ENCODE measurements around the gene NF2. TPM values are rescaled to one million over a fixed set of nuclear protein-coding genes. Genes with fewer than 3 reads are reported as not detected.
"Not testable (repeated sequence)": the region's sequence is repeated elsewhere in the genome, so short reads cannot be mapped to it uniquely, and the experiment has no call there.

NF2 gene
- total RNA-seq, 4 donors from 2014 or later = 14.6 to 60.1 (median 34.7) TPM

DNA sequence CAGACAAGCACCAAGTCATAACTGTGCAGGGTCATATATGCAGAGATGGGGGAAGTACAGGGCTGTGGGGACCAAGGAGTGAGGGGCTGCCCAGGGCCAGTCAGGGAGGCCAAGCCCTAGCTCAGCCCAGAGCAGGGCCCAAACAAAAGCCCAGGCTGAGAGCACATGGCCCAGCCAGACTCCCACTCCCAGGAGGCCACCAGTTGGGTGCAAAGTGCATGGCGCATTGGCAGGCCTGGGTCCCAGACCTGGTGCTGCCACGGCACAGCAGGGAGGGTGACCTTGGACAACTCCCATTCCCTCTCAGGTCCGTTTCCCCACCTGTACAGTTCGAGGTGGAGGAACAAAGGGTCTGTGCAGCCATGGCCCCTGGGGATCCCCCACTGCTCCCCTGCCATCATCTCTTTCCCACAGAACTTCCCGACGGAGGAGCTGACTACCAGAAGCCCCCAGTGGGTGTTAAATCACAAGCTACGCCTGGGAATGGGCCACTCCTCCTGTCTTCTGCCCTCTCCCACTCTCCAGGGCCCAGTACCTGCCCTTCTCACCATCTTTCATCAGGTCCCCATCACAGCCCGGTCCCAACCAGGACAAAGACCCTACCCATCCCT is 23.1 kb upstream of the NF2 start:
- TF ChIP-seq EP300 (IDR thresholded peaks at IDR 0.05; ENCODE audit: low read depth) (no peak), POLR2AphosphoS5 (IDR thresholded peaks at IDR 0.05) (no peak), POLR2A (IDR thresholded peaks at IDR 0.05) (no peak)
- TF ChIP-seq, protein P1, sequence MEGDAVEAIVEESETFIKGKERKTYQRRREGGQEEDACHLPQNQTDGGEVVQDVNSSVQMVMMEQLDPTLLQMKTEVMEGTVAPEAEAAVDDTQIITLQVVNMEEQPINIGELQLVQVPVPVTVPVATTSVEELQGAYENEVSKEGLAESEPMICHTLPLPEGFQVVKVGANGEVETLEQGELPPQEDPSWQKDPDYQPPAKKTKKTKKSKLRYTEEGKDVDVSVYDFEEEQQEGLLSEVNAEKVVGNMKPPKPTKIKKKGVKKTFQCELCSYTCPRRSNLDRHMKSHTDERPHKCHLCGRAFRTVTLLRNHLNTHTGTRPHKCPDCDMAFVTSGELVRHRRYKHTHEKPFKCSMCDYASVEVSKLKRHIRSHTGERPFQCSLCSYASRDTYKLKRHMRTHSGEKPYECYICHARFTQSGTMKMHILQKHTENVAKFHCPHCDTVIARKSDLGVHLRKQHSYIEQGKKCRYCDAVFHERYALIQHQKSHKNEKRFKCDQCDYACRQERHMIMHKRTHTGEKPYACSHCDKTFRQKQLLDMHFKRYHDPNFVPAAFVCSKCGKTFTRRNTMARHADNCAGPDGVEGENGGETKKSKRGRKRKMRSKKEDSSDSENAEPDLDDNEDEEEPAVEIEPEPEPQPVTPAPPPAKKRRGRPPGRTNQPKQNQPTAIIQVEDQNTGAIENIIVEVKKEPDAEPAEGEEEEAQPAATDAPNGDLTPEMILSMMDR (IDR thresholded peaks at IDR 0.05) = no peak
- H3K27ac ChIP-seq = peak overlapping the region; percentile 70 to 88 (median 76)
- in situ Hi-C loops (cut with MboI; ENCODE audit: low pct_ligation_motif_present in 1 of 4, low pct_unique_long_range_greater_than_20kb in 1 of 4, low sequenced_read_pairs in 3 of 4) = no loop called here

DNA sequence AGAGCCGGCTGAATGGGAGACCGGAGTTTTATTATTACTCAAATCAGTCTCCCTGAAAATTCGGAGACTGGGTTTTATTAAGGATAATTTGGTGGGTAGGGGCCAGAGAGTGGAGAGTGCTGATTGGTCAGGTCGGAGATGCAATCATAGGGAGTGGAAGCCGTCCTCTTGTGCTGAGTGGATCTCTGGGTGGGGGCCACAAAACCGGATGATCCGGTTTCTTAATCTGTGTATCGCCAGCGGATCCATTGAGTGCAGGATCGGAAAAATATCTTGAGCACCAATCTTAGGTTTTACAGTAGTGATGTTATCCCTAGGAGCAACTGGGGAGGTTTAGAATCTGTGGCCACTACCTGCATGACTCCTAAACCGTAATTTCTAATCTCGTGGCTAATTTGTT is 21.6 kb upstream of the NF2 start:
- intact Hi-C loops (cut with DNase I; ENCODE audit: low total_unique reads) = no loop called here
- Histone ChIP-seq H3K9me3 (no peaks in the 10 kb centered on the region), H3K27me3 (no peaks in the 10 kb centered on the region), H3K36me3 (no peaks in the 10 kb centered on the region), H3K4me3 (peak overlapping the region in 3 of 4 donors; percentile 67 to 79 (median 67)), H3K27ac (peak overlapping the region; percentile 70 to 88 (median 76)), H3K4me1 (peaks cover 0 to 13% (median 6%) of the 10 kb centered on the region in 4 donors)
- 51% methylated on average over 3 to 12 of the region's 12 CpGs for WGBS, 2 donors (ENCODE audit: low coverage in 1 of 2)
- DNase-seq = peak; percentile 71
- in situ Hi-C loops (cut with MboI; ENCODE audit: low pct_ligation_motif_present in 1 of 4, low pct_unique_long_range_greater_than_20kb in 1 of 4, low sequenced_read_pairs in 3 of 4) = no loop called here
- TF ChIP-seq EP300 (IDR thresholded peaks at IDR 0.05; ENCODE audit: low read depth) (no peak), POLR2A (IDR thresholded peaks at IDR 0.05) (no peak), POLR2AphosphoS5 (IDR thresholded peaks at IDR 0.05) (no peak)

More for the DNA sequence above, 23.1 kb upstream of the NF2 start:
- Histone ChIP-seq H3K9me3 (no peaks in the 10 kb centered on the region), H3K27me3 (no peaks in the 10 kb centered on the region), H3K36me3 (no peaks in the 10 kb centered on the region), H3K4me1 (peaks cover 0 to 13% (median 6%) of the 10 kb centered on the region in 4 donors), H3K4me3 (peak overlapping the region; percentile 67 to 85 (median 73))
- WGBS, 2 donors (ENCODE audit: low coverage in 1 of 2) = 20% methylated on average over 8 of the region's 8 CpGs; no CpG with 5 or more reads in 1 of the 2 donors
- intact Hi-C loops (cut with DNase I; ENCODE audit: low total_unique reads) = no loop called here
- DNase-seq = peak; percentile 33

DNA sequence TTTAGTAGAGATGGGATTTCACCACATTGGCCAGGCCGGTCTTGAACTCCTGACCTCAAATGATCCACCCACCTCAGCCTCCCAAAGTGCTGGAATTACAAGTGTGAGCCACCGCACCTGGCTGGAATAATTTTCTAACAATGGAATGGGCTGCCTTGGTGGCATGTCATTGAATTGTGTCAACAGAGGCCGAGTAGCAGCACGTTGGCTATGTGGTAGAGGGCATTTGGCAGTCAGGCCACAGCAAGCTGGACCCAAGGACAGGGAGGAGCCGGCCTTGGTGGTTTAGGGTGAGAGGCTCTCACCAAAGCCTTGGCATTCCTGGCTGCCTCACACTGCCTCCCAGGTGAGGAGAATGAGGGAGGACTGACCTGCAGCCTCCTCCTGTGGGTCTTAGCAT is 18.5 kb upstream of the NF2 start:
- in situ Hi-C loops (cut with MboI; ENCODE audit: low pct_ligation_motif_present in 1 of 4, low pct_unique_long_range_greater_than_20kb in 1 of 4, low sequenced_read_pairs in 3 of 4) (no loop called here), intact Hi-C loops (cut with DNase I; ENCODE audit: low total_unique reads) (no loop called here)
- H3K27ac ChIP-seq = no peak overlapping the region
- WGBS, 2 donors (ENCODE audit: low coverage in 1 of 2) = 91% methylated on average over 5 of the region's 5 CpGs; no CpG with 5 or more reads in 1 of the 2 donors
- no peak overlapping the region for H3K4me3 ChIP-seq
- TF ChIP-seq POLR2A (IDR thresholded peaks at IDR 0.05) (no peak), EP300 (IDR thresholded peaks at IDR 0.05; ENCODE audit: low read depth) (no peak), POLR2AphosphoS5 (IDR thresholded peaks at IDR 0.05) (no peak)
- TF ChIP-seq, protein P1 (IDR thresholded peaks at IDR 0.05) = no peak
- H3K27me3 ChIP-seq = no peaks in the 10 kb centered on the region
- H3K9me3 ChIP-seq = no peaks in the 10 kb centered on the region
- peaks cover 0 to 12% (median 5%) of the 10 kb centered on the region in 4 donors for H3K4me1 ChIP-seq
- no peaks in the 10 kb centered on the region for H3K36me3 ChIP-seq
- no peak for DNase-seq

DNA sequence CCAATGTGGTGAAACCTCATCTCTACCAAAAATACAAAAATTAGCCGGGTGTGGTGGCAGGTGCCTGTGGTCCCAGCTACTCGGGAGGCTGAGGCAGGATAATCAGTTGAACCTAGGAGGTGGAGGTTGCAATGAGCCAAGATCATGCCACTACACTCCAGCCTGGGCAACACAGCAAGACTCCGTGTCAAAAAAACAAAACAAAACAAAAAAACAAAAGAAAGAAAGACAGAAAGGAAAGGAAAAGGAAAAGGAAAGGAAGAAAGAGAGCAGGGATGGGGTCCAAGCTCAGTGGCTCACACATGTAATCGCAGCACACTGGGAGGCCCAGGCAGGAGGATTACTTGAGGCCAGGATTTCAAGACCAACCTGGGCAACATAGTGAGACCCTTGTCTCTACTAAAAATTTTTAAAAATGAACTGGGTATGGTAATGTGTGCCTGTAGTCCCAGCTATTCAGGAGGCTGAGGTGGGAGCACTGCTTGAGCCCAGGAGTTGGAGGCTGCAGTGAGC is 17.2 kb upstream of the NF2 start:
- intact Hi-C loops (cut with DNase I; ENCODE audit: low total_unique reads); H3K27ac ChIP-seq; H3K9me3 ChIP-seq; H3K36me3 ChIP-seq; H3K4me3 ChIP-seq; H3K4me1 ChIP-seq; H3K27me3 ChIP-seq; in situ Hi-C loops (cut with MboI; ENCODE audit: low pct_ligation_motif_present in 1 of 4, low pct_unique_long_range_greater_than_20kb in 1 of 4, low sequenced_read_pairs in 3 of 4); DNase-seq: not testable (repeated sequence)
- 88% methylated on average over 3 to 4 of the region's 4 CpGs for WGBS, 2 donors (ENCODE audit: low coverage in 1 of 2)

DNA sequence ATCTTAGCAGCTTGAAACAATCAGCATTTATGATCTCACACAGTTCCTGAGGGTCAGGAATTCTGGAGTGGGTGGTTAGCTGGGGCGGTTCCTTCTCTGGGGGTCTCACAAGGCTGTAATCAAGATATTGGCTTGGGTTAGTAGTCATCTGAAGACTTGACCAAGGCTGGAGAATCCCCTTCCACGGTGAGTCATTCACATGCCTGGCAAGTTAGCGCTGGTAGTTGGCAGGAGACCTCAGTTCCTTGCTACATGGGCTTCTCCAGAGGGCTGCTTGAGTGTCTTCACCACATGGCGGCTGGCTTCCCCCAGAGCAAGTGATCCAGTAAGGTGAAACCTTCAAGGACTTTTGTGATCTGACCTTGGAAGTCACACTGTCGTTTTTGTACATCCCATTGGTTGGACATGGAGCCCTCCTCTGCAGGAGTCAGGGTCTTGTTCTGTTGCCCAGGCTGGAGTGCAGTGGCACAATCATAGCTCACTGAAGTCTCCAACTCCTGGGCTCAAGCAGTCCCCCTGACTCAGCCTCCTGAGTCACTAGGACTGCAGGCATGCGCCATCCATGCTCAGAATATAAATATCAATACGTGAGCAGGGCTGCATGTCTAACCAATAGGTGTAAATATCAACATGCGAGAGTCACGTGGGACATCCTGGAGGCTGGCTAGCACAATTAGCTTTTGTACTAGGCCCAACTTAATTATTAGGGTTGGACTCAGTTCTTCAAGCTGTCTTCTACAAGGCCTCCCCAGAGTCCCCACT is 15.3 kb upstream of the NF2 start:
- Histone ChIP-seq H3K27me3 (no peaks in the 10 kb centered on the region), H3K27ac (no peak overlapping the region), H3K4me3 (no peak overlapping the region), H3K4me1 (no peaks in the 10 kb centered on the region), H3K9me3 (no peaks in the 10 kb centered on the region), H3K36me3 (no peaks in the 10 kb centered on the region)
- TF ChIP-seq, protein P1 (IDR thresholded peaks at IDR 0.05) = no peak
- TF ChIP-seq POLR2AphosphoS5 (IDR thresholded peaks at IDR 0.05) = no peak
- TF ChIP-seq EP300 (IDR thresholded peaks at IDR 0.05; ENCODE audit: low read depth) = no peak
- TF ChIP-seq POLR2A (IDR thresholded peaks at IDR 0.05) = no peak
- DNase-seq = no peak
- in situ Hi-C loops (cut with MboI; ENCODE audit: low pct_ligation_motif_present in 1 of 4, low pct_unique_long_range_greater_than_20kb in 1 of 4, low sequenced_read_pairs in 3 of 4) (no loop called here), intact Hi-C loops (cut with DNase I; ENCODE audit: low total_unique reads) (no loop called here)
- WGBS, 2 donors (ENCODE audit: low coverage in 1 of 2) = 72 to 83% methylated on average over 1 to 9 of the region's 9 CpGs

All from transverse colon (tissue), 4 donors.